GM21717 (cell line): ENCODE measurements around the gene PDE4B.

ENCODE experiments used
- ATAC-seq: cut with Tn5 transposase; IDR thresholded peaks from one replicate; pipeline ENCODE4 v1.9.1; 2021; ENCODE audit warnings: mild to moderate bottlenecking, moderate library complexity; ENCODE audit not compliant: unreplicated experiment

The PDE4B gene

DNA sequence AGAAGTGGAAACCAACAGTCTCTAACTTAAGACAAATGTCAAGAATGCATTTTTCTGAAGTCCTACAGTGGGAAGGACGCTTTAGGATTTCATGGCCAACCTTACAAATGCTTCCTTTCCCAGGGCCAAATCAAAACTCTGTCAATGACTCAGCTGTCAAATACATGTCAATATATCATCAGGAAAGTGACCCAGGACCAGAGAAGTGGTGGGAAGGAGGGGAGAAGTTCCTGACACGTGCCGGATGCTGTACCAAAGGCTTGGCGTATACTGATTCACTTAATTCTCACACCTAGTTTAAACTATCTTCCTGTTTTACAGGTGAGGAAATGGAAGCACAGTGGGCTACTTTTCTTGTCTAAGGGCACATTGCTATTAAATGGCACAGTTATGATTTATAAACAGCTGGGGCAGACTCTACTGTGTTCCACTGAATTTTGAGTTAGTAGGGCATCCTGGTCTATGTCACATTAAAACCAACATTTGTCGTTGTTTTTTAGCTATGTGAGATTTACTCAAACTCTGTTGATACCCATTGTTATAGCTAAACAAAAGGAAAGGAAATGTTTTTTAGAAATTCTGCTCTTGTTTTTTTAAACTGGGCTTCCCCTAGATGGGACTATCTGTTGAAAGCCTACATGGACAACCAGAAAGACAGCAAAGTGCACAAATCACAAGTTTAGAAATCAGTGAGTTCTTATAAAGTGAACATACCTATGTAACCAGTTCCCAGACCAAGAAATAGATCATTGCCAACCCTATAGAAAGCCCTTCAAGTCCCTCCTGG lies 533.1 kb downstream of the PDE4B start:
- no peak for ATAC-seq

DNA sequence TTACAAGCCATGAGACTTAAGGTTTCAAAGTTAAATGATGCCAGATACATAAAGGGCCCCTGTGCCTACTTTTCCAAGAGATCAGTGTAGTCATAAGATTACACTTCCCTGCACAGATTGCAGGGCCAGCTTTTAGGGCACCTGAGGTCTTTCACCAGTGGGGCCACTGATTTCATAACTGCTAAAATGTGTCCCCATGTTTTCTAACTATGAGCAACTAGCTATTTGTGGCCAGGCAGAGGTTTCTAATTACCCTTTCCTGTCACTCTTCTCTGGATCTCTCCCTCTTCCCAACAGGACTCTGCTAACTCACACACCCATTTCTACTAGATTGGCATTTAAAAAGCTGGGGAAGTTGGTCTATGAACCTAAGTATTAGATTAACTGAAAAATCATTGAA lies 534.2 kb downstream of the PDE4B start:
- ATAC-seq, result no peak

DNA sequence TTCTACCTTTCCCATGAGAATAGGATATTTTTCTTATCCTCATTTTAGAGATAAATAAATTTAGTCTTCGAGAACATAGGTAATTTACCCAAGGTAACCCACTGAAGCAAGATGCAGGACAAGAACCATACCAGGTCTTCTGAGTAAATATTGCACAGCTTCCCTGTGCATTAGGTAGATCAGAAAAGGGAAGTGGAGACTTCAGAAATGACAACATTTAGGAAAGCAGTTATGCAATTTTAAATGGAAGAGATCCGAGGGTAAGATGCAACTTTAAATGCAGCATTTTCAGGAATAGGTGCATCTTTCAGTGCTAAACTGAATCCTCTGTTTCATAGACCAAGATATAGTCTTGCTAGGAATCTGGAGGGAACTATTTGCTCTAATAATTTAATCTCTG lies 534.9 kb downstream of the PDE4B start:
- ATAC-seq, result peak; percentile 34

DNA sequence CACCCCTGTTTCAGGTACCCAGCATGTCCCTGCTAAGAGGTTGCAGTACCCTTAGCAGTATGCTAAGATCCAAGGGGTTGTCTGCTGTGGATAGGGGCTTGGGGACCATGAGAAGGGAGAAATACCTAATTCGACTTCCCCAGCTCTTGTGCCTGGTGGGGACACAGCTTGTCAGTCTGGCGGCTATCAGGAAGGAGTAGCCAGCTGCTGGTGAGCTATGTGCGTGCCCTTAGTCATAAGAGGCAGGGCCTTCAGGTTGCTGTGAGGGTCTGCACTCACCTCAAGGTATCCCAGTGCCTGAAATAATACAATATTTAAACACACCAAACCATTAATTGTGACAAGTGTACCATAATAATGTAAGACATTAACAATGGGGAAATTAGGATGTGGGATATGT lies 536.2 kb downstream of the PDE4B start:
- ATAC-seq, result no peak

DNA sequence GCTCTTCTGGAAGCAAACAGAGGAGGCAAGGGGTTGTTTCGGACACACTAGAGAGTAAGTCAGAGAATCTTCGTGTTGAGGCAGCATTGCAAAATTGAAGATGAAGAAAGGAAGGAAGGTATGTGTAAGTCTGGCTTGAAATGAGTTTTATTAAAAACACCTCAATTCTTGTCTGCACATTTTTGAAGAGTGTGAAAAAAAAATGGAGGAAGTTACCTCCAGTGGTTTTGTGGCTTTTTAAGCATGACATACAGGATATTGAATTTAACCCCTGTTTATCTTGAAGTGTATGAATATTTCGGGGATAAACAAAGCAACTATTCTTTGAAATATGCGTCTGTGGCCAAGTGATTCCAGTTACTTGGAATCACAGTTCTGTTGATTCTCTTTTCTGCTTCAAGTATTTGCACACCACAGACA lies 538.0 kb downstream of the PDE4B start:
- no peak for ATAC-seq

DNA sequence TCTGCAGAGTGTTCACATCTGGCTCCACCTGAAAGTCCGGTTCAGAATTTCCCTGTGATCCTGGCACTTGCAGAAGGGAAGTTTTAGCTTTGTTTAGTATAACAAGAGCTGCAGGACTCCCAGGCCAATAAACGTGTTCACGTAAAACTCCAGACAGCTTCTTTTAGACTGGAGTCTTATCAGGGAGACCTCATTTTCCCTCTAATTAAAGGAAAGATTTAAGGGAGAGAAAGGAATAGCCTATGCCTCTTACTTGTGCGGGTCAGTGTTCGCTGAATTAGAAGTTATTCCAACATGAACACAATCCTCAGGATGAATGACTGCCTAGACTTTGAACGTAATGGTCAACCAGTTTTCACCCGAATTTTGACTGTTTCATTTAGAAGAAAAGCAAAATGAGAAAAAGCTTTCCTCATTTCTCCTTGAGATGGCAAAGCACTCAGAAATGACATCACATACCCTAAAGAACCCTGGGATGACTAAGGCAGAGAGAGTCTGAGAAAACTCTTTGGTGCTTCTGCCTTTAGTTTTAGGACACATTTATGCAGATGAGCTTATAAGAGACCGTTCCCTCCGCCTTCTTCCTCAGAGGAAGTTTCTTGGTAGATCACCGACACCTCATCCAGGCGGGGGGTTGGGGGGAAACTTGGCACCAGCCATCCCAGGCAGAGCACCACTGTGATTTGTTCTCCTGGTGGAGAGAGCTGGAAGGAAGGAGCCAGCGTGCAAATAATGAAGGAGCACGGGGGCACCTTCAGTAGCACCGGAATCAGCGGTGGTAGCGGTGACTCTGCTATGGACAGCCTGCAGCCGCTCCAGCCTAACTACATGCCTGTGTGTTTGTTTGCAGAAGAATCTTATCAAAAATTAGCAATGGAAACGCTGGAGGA lies 539.2 kb downstream of the PDE4B start:
- ATAC-seq, result no peak

DNA sequence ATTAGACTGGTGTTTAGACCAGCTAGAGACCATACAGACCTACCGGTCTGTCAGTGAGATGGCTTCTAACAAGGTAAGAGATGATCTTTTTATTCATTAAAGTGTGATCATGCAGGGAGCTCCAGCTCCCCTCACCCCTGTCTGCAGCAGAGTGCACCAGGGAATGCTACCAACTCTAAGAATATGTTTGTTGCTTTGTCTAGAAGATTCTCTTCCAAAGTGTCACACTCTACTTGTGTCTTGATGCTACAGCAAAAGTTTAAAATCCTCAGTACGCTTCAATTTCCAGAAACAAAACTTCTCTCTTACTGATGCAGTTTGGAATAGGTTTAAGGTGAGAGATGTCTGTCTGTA lies 539.8 kb downstream of the PDE4B start:
- no peak for ATAC-seq

DNA sequence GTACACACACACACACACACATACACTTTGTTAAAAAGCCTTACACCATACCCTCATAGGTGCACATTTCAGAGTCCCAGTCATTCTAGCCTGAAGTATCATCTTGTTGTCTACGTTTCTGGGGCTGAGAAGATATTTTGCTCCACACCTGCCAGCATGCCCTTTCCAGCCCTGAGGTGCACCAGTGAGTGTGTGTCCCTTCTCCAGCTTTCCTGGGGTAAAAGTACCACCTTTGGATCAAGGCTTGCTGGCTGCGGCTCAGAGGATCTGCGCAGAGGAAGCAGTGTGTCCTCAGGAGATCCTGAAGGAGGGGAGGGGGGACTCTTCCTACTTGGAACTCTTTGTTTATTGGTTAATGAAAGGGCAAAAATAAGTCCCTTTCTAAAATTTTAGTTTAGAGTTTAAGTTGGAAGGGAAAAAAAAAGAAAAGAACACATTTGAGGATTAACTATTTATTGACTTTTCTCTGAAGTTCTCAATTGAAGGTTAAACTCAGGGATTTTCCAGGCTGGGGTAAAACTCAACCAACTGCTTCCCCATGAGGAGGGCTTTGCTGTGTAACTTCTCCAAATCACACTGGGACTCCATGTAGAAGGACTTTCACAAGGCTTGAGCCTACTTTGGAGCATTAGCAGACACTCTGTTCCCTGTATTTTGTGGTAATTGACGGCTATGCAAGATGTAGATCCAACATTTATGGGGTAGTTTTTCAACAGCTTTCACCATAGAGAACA lies 540.9 kb downstream of the PDE4B start:
- no peak for ATAC-seq

DNA sequence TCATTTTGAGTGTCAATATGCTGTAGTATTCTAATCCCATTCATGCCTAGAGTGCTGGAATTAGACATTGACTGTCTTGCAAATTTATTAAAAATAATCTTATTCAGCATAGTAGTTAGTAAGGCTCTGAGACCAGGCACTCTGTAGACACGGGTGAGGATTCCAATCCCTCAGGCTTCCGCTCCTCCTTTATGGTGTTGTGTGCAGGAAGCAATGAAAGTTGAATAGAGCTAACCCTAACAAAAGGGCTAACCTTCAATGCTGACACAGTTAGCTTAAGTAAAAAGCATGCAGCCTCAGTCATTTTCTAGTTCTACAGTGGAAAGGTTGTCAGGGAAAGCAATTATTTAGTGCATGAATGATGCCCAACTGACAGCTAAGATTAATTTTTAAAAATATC lies 541.6 kb downstream of the PDE4B start:
- ATAC-seq, result no peak

DNA sequence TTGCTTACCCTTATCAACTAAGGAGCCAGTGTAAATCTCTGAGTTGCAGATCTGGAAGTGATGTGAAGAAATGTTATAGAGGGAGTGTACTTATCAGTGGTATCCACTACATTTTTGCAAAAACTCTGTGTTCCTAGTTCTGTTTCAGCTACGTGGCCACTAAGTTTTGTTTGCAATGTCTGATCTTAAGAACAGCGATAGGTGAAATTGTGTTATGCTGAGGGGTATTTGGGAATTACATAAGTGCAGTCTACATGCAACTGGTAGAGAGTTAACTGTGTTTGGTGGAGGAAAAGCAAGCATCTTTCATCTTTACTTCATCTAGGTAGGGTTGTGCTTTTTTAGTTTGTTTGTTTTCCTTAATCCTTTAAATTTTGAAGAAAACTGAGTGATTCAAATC lies 542.4 kb downstream of the PDE4B start:
- no peak for ATAC-seq

DNA sequence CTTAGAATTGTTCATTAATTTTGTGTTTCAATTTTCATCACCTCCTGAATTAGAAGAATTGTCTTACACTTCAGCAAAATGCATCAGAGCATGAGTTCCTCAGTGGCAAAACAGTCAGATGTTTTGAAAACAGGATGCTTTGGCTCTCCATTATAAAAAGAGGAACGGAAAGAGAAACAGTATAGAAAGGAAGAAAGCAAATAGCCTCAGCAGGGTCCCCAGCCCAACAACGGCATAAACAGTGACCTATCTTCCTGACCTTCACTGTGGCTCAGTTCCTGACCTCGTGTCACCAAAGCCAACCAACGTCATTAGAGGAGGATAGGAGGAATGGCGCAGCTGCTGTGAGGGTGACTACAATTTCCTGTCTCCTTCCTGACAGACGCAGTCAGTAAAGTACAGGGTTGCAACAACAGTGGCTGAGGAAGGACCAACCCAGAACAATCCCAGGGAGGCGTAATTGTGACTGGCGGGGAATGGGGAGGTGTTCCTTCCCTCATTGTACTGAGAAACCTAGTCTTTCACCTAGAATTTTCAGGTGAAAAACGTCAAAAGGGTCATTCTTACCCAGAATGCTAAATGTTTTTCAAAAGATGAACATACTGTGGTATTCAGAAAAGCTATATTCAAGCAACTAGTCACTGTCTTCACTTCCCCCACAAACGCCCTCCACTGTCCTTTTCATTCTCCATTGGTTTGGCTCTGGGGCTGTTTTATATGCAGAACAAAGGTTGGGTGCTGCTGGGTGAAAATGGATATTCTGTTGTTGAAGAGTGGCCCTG lies 543.4 kb downstream of the PDE4B start:
- peak; percentile 88 for ATAC-seq

DNA sequence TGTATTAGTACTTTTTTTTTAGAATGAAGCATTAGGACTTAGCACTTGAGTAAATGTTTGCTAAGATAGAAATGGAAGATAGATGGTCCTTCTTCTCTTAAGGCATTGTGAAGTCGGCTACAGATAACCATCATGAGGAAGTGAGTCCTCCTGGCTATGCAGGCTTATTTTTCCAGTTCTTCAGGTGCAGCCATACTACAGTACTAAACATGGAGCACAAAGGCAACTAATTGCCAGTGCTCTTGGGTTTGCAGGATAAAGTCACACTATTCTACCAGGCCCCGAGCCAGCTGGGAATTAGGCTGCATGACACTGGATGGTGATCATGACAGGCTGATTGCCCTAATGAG lies 543.9 kb downstream of the PDE4B start:
- ATAC-seq, result no peak

DNA sequence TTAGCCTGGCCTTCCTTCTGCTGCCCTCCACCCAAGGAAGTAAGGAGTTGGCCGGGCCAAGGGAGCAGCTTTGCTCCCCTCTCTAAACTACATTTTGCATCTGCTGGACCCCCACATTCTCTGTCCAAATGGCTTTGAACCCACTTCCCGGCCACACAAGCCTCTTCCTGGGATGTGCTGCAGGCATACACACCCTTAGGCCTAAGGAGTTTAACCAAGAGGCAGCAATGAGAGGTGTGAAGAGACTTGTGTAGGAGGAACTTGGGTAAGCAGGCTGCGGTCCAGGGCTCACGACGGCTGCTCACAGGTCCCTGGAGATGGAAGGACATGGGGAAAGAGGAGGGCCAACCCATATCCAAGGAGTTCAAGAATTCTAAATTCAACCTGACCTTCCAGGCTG lies 544.6 kb downstream of the PDE4B start:
- ATAC-seq, result no peak

DNA sequence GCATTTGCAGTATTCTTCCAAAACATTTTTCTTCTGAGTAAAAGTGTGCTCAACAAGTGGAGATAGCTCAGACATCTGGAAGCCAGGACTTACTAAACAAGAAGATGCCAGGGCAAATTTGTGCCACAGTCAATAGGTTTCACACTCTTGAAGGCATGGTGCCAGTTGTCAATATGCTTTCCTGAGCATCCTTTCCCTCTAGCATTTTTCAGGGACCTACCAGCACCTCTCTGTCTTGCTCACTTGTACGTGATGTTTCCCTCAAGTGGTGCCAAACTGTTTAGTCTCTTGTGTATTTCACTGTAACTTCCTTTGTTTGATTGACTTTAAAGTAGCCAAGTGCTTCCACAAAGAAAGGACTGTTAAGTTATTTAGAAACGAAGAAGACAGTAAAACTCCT lies 547.2 kb downstream of the PDE4B start:
- ATAC-seq, result no peak

DNA sequence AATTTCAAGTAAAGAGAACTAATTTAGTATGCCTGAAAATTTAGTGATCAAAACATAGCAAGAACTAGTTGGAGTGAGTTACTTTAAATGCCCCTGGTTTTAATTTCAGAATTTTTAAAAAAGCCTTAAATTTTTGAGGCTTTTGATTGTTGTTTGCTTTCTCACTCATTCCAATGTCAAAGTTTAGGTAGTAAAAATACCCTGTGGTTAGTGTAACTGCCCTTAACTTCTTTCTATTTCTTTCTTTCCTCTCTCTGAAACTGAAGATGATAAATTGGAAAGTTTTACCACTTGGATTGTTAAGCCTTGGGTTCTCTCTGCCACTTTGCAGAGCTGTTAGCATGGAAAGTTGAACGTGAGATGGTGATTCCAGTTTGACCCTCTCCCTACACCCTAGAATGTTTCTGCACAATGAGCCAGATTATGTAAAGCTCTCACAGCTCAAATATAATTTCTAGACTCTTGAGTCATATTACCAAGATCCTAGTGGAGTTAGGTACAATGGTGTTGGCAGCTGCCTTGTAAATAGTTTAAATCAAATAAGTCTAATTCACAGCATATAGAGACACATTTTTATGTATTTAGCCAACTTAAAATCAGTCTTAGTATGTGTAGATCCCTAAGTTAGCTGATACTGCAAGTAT lies 548.9 kb downstream of the PDE4B start:
- ATAC-seq, result no peak

DNA sequence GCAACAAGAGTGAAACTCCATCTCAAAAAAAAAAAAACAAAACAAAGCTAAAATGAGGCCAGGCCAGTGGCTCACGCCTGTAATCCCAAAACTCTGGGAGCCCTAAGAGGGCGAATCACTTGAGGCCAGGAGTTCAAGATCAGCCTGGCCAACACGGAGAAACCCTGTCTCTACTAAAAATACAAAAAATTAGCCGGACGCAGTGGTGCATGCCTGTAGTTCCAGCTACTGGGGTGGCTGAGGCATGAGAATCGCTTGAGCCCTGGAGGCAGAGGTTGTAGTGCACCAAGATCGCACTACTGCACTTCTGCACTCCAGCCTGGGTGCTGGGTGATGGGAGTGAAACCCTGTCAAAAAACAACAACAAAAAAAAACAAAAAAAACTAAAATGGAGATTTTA lies 550.0 kb downstream of the PDE4B start:
- ATAC-seq, result no peak

DNA sequence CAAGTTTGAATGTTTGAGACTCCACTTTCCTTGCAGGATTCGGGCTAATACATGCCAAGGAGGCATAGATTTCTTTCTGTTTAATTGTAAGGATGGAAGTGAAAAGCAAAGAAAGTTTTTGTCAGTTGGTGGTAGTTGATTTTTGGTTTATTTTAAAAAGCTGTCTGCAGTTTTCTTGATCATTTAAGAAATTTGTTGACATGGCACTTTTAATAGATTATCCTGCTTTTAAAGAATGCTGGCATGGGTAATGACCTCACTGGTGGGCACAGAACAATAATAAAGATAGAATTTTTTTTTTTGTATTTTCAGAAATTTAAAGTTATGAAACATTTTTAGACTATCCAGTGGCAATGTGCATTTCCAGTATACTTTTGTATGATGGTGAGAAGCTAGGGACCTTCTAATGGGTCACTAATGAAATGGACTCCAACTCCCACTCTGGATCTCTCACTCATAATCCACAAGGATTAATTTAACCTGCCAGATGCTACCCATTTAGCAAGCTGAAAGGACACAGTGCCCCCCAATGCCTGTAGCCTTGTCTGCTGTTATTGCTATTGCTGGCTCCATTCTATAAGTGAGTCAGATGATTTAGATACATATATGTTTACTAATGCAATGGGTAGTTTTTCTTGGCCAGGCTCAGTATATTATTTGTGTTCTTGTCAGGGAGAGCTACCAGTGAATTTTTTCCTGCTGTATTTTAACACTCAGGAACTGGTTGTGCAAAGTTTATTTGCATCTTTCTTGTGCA lies 551.1 kb downstream of the PDE4B start:
- ATAC-seq, result no peak

DNA sequence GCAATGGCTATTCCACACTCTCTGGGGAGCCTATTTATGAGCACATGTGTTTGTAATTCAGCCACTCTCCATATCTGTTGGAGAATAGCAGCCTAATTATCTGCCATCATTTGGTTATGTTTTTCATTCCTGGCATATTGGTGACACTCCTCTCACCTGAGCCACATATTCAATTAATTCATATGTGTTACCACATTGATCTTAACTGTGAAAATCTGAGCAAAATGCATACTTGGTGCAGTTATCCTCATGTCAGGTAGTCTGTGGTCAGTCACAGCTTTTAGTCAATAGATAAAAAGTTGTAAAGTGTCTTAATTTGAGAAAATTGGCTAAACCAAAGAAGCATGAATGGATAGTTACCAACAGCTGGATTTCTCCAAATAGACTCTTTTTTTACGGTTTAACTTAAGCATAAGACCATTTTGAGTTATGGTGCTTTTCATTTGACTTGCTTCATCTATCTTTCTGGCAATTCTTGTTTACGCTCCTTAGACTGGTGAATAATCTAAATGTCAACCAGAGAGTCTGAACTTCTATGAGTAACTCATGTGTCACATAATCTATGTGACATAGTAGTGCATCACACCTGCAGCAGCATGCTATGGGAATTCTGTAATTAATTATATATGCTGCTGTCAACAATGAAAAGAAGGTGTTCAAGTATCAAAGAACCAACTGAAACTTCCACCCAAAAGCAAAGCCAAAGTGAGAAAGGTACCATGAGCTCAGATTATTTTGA lies 553.5 kb downstream of the PDE4B start:
- ATAC-seq, result no peak

DNA sequence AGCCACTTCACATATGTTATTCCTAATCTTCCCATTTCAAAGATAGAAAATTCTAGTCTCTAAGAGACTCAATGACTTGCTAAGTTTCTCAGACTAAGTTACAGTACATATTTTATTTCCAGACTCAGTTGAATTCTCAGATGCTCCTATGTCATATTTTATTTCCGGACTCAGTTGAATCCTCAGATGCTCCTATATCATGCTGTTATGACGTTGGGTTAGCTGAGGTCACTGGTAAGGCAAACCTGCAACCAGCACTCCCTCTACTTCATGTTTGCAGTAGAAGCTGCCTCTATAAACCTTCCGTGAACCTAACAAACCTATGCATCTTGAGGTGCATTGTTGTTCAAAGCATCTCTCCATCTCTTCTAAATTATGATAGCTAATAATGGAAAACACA lies 554.2 kb downstream of the PDE4B start:
- no peak for ATAC-seq
